ENCODE results near the gene TRABD2A. TPM values are rescaled to one million over a fixed set of nuclear protein-coding genes. Genes with fewer than 3 reads are reported as not detected.

The TRABD2A gene
- total and polyA plus RNA-seq, 2 donors (not counting 1 experiment from before 2014, with no cell fraction given) = 4.4 to 14.4 TPM

DNA sequence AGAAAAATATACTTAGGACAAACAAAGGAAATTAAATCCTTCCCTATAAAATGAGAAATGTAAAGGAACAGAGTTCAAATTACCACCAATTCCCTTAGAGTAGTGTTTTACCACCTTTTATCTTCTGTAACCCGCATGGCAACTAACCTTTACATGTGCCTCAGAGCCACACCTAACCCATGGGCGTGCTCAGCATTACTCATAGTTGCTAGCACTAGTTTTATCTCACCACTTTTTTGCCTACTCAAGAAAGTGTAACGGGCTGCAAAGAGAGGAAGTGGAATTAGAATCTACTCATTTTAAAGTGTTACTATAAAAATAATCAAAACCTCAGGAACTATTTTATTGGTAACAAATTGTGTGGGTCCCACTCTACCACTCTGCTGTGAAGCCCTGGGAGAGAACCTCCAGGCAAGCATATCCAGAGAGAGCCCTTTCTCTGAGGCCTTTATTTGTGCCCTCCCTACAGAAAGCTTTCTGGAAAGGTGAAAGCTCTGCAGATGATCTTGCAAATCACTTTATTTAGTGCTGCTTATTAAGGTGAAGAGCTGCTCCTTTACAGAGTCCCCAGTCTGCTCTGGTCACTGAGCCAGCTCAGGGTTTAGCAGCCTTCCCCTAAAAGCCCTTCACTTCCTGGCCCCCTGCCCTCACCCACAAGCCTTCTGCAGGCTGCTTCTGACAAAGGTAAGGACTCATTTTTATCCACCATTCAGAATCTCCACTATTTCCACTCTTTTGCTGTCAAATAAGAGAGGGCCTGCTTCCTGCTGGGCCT, 98.8 kb downstream of the TRABD2A start:
- Histone ChIP-seq H2AFZ (ENCODE audit: low read length) (no peak overlapping the region), H3K36me3 (ENCODE audit: control insufficient read depth, insufficient read depth, low read length) (no peaks in the 10 kb centered on the region), H3K9ac (ENCODE audit: insufficient read depth, low read length) (no peak overlapping the region), H3K27me3 (ENCODE audit: control insufficient read depth, insufficient read depth, low read length) (no peaks in the 10 kb centered on the region), H3K4me3 (replicated peaks in 1 of 4; ENCODE audit: control extremely low read depth in 1 of 4, insufficient read depth in 1 of 4, low read depth in 3 of 4, low read length in 4 of 4) (no peak overlapping the region), H3K27ac (ENCODE audit: insufficient read depth, low read length) (no peak overlapping the region), H3K4me2 (ENCODE audit: extremely low read depth, insufficient read depth, low read length) (no peak overlapping the region), H3K79me2 (ENCODE audit: control insufficient read depth, insufficient read depth, low read length) (no peaks in the 10 kb centered on the region), H4K20me1 (ENCODE audit: control insufficient read depth, extremely low read depth, insufficient read depth, low read length) (no peaks in the 10 kb centered on the region), H3K9me3 (ENCODE audit: control insufficient read depth, insufficient read depth, low read depth, low read length) (no peaks in the 10 kb centered on the region), H3K4me1 (ENCODE audit: control insufficient read depth, extremely low read depth, insufficient read depth, low read length) (no peaks in the 10 kb centered on the region)
- TF ChIP-seq, protein P1, sequence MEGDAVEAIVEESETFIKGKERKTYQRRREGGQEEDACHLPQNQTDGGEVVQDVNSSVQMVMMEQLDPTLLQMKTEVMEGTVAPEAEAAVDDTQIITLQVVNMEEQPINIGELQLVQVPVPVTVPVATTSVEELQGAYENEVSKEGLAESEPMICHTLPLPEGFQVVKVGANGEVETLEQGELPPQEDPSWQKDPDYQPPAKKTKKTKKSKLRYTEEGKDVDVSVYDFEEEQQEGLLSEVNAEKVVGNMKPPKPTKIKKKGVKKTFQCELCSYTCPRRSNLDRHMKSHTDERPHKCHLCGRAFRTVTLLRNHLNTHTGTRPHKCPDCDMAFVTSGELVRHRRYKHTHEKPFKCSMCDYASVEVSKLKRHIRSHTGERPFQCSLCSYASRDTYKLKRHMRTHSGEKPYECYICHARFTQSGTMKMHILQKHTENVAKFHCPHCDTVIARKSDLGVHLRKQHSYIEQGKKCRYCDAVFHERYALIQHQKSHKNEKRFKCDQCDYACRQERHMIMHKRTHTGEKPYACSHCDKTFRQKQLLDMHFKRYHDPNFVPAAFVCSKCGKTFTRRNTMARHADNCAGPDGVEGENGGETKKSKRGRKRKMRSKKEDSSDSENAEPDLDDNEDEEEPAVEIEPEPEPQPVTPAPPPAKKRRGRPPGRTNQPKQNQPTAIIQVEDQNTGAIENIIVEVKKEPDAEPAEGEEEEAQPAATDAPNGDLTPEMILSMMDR (conservative IDR thresholded peaks at IDR 0.05 in 1 of 2, IDR thresholded peaks at IDR 0.05 in 1 of 2; ENCODE audit: low read depth in 1 of 2, low read length in 2 of 2) = no peak
- no peak for TF ChIP-seq EZH2 (IDR thresholded peaks at IDR 0.05; ENCODE audit: low read length, missing control alignments)
- DNase-seq (ENCODE audit: low read depth in 2 of 2) = peak in 1 of 2 donors; percentile 51

DNA sequence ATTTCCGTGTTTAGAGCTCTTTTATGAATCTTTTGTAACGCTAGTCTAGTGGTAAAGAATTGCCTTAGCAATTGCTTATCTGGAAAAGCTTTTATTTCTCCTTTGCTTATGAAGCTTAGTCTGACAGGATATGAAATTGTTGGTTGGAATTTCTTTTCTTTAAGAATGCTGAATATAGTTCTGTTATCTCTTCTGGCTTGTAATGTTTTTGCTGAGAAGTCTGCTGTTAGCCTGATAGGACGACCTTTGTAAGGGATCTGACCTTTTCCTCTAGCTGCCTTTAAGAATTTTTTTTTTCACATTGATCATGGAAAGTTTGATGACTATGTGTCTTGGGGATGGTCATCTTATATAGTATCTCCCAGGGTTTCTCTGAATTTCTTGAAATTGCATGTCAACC, 101.1 kb downstream of the TRABD2A start:
- no peaks in the 10 kb centered on the region for H3K27me3 ChIP-seq (ENCODE audit: control insufficient read depth, insufficient read depth, low read length)
- H3K4me1 ChIP-seq (ENCODE audit: control insufficient read depth, extremely low read depth, insufficient read depth, low read length) = no peaks in the 10 kb centered on the region
- H3K4me3 ChIP-seq (replicated peaks in 1 of 4; ENCODE audit: control extremely low read depth in 1 of 4, insufficient read depth in 1 of 4, low read depth in 3 of 4, low read length in 4 of 4) = no peak overlapping the region
- TF ChIP-seq, protein P1 (conservative IDR thresholded peaks at IDR 0.05 in 1 of 2, IDR thresholded peaks at IDR 0.05 in 1 of 2; ENCODE audit: low read depth in 1 of 2, low read length in 2 of 2) = no peak
- TF ChIP-seq EZH2 (IDR thresholded peaks at IDR 0.05; ENCODE audit: low read length, missing control alignments) = no peak
- no peak overlapping the region for H2AFZ ChIP-seq (ENCODE audit: low read length)
- H3K79me2 ChIP-seq (ENCODE audit: control insufficient read depth, insufficient read depth, low read length) = no peaks in the 10 kb centered on the region
- no peaks in the 10 kb centered on the region for H3K36me3 ChIP-seq (ENCODE audit: control insufficient read depth, insufficient read depth, low read length)
- H3K4me2 ChIP-seq (ENCODE audit: extremely low read depth, insufficient read depth, low read length) = no peak overlapping the region
- no peak overlapping the region for H3K9ac ChIP-seq (ENCODE audit: insufficient read depth, low read length)
- no peak overlapping the region for H3K27ac ChIP-seq (ENCODE audit: insufficient read depth, low read length)
- H4K20me1 ChIP-seq (ENCODE audit: control insufficient read depth, extremely low read depth, insufficient read depth, low read length) = no peaks in the 10 kb centered on the region
- DNase-seq (ENCODE audit: low read depth in 2 of 2) = no peak
- no peaks in the 10 kb centered on the region for H3K9me3 ChIP-seq (ENCODE audit: control insufficient read depth, insufficient read depth, low read depth, low read length)

DNA sequence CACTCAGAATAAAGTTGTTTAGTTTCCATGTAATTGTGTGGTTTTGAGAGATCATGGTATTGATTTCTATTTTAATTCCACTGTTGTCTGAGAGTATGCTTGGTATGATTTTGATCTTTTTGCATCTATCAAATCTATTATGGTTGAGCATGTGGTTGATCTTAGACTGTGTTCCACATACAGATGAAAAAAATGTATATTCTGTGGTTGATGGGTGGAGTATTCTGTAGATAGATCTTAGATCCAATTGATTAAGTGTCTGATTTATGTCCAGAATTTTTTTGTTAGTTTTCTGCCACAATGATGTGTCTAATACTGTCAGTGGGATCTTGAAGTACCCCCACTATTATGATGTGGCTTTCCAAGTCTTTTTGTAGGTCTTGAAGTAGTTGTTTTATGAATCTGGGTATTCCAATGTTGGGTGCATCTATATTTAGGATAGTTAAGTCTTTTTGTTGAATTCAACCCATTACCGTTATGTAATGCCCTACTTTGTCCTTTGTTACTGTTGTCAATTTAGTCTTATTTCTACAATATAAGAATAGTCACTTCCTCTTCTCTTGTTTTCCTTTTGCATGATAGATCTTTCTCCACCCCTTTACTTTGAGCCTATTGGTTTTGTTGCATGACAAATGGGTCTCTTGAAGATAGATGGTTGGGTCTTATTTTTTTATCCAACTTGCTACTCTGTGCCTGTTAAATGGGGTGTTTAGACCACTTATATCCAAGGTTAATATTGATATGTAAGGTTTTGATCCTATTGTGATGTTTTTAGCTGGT, 101.8 kb downstream of the TRABD2A start:
- no peak overlapping the region for H3K27ac ChIP-seq (ENCODE audit: insufficient read depth, low read length)
- no peak for TF ChIP-seq EZH2 (IDR thresholded peaks at IDR 0.05; ENCODE audit: low read length, missing control alignments)
- TF ChIP-seq, protein P1 (conservative IDR thresholded peaks at IDR 0.05 in 1 of 2, IDR thresholded peaks at IDR 0.05 in 1 of 2; ENCODE audit: low read depth in 1 of 2, low read length in 2 of 2) = no peak
- no peaks in the 10 kb centered on the region for H3K36me3 ChIP-seq (ENCODE audit: control insufficient read depth, insufficient read depth, low read length)
- H3K9ac ChIP-seq (ENCODE audit: insufficient read depth, low read length) = no peak overlapping the region
- no peak overlapping the region for H3K4me2 ChIP-seq (ENCODE audit: extremely low read depth, insufficient read depth, low read length)
- no peak overlapping the region for H2AFZ ChIP-seq (ENCODE audit: low read length)
- no peaks in the 10 kb centered on the region for H3K9me3 ChIP-seq (ENCODE audit: control insufficient read depth, insufficient read depth, low read depth, low read length)
- H3K27me3 ChIP-seq (ENCODE audit: control insufficient read depth, insufficient read depth, low read length) = no peaks in the 10 kb centered on the region
- H3K79me2 ChIP-seq (ENCODE audit: control insufficient read depth, insufficient read depth, low read length) = no peaks in the 10 kb centered on the region
- H3K4me1 ChIP-seq (ENCODE audit: control insufficient read depth, extremely low read depth, insufficient read depth, low read length) = no peaks in the 10 kb centered on the region
- no peak overlapping the region for H3K4me3 ChIP-seq (replicated peaks in 1 of 4; ENCODE audit: control extremely low read depth in 1 of 4, insufficient read depth in 1 of 4, low read depth in 3 of 4, low read length in 4 of 4)
- no peak for DNase-seq (ENCODE audit: low read depth in 2 of 2)
- no peaks in the 10 kb centered on the region for H4K20me1 ChIP-seq (ENCODE audit: control insufficient read depth, extremely low read depth, insufficient read depth, low read length)
